HG03460 (cell line): ENCODE results near the gene SOX30.

ENCODE experiments used
- ATAC-seq: cut with Tn5 transposase; IDR thresholded peaks from one replicate; pipeline ENCODE4 v1.9.1; 2021; ENCODE audit not compliant: unreplicated experiment

Gene SOX30

DNA sequence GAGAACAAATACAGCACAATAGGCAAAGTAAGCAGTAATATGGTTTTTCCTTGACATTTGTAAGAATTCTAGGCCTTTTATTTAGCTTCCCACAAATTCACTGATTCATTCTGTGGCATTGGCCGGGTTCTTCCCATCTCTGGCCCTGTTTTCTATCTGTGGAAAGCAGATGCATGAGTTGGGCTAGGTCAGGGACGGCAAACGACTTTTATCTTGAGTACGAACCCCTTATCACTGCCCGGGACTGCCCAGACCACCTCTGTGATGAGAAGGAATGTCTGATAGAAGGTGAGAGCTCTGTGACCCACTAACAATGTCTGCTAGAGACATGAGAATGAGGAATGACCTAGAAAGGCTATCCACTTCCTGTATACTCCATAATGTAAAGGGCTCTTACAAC is 41.2 kb downstream of the SOX30 start:
- ATAC-seq: no peak

GRCh38 chr5:157608972-157609565 is 43.2 kb downstream of the SOX30 start:
- no peak for ATAC-seq

DNA sequence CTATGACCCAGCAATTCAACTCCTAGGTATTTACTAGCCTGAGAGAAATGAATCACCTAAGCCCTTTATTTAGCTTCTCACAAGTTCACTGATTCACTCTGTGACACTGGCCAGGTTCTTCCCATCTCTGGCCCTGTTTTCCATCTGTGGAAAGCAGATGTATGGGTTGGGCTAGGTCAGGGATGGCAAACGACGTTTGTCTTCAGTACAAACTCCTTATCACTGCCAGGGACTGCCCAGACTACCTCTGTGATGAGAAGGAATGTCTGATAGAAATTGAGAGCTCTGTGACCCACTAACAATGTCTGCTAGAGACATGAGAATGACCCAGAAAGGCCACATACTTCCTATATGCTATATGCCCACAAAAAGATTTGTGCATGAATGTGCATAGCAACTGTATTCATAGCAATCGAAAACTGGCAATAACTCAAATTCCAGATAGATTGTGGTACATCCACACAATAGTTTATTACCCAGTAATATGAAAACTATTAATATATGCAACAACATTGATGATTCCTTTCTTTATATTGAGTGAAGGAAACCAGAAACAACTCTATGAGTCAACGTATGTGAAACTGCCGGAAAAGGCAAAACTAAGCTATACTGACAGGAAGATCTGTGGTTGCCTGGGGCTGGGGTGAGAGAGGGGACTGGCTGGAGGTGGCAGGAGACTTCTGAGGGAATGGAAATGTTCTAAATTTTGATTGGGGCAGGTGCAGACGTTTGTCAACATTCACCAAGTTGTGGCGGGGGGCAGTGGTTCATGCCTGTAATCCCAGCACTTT is 44.7 kb downstream of the SOX30 start:
- ATAC-seq: peak; percentile 54

GRCh38 chr5:157606046-157606445 is 46.2 kb downstream of the SOX30 start:
- ATAC-seq: no peak

DNA sequence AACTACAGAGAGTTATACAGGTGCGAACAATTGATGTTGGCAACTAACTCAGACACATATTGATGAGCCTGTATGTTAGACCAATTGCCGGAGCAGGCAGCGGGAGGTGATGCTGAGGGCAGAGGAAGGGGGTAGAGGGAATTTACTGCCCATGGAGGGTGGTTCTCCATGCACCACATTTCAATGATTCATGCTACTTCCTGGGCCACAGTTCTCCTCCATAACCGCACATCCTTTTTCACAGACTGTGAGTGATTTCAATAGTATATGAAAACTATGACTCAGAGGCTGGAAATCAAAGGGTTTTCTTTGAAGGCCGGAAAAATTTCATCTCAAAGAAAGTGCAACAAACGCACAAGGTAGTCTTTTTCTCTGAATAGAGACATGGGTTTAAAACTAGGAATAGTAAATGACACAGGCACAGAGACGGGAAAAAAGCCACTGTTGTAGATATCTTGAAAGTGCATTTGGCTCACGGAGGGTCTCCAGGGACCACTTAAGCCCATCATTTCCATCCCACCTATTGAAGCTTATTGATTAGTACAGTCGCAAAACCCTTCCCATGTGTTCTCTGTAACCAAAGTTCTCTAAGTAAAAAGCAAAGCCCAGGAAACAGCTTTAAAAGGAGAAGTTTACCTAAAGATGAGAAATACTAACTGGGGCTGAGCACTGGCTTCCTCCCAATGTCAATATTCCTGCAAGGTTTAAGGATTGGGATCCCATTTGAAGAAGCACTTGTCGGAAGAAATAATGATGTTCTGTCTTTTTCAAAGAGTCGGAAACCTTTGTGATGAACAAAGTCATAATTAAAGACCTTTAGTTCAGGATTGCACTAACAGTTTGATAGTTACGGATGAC is 48.7 kb downstream of the SOX30 start:
- ATAC-seq: peak; percentile 35

DNA sequence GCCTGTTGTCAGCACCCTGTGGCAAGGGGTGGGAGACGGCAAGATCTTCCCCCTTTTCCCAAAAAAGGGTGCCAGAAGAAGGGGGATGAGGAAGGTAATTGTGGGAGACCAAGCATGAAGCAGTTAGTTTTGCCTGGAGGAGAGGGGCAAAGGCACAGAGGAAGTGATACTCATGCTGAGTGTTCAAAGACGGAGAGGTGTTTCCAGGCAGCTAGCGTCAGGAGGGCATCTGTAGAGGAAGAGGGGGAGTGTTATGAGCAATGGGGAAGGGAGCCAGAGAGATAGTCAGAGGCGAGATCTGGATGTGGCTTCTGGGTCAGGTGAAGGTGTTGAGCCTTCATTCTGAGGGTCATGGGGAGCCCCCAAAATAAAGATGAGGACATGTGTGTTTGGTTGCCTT is 49.7 kb downstream of the SOX30 start:
- peak; percentile 49 for ATAC-seq

- ATAC-seq: no peak
These were observed 52.0 kb downstream of the SOX30 start for GRCh38 chr5:157600252-157600651.

DNA sequence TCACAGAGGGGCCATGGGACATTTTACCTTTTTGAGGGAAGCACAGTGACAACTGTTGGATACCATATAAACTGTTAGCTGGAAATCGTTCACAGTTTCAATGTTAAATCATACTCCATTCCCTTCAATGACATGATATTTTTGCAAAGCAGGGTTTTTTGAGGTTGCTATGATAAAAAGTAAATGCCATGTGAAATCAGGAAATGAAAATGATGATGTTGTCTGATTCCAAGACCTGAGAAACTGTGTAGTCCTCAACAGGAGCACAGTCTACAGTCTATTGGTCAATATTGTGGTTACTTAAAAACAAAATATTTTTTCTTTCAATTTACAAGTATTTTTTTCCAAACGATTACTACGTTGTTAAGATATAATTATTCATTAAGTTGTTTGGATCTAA is 52.7 kb downstream of the SOX30 start:
- ATAC-seq: no peak

GRCh38 chr5:157598350-157598936 is 53.8 kb downstream of the SOX30 start:
- ATAC-seq: peak; percentile 30

DNA sequence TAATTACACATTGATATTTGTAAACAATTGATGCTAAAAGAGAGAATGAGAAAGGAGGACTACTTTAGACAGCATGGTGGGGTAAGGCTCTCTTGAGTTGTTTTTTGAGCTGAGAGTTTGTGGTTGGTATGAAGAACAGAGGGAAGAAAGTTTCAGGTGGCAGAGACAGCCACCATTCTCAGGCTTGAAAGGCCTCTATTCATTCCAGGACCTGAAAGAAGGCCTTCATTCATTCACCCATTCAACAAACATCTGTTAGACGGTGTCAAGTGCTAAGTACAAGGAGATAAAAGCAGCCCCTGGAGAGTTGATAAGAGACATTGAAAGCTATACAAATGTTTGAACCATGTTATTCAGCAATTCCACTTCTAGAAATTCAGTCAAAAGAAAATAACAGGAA is 55.0 kb downstream of the SOX30 start:
- no peak for ATAC-seq

- peak; percentile 72 for ATAC-seq
These were observed 55.8 kb downstream of the SOX30 start for GRCh38 chr5:157596487-157596886.

GRCh38 chr5:157594675-157595459 is 57.4 kb downstream of the SOX30 start:
- ATAC-seq: no peak

GRCh38 chr5:157594257-157594656 is 58.0 kb downstream of the SOX30 start:
- ATAC-seq: no peak

DNA sequence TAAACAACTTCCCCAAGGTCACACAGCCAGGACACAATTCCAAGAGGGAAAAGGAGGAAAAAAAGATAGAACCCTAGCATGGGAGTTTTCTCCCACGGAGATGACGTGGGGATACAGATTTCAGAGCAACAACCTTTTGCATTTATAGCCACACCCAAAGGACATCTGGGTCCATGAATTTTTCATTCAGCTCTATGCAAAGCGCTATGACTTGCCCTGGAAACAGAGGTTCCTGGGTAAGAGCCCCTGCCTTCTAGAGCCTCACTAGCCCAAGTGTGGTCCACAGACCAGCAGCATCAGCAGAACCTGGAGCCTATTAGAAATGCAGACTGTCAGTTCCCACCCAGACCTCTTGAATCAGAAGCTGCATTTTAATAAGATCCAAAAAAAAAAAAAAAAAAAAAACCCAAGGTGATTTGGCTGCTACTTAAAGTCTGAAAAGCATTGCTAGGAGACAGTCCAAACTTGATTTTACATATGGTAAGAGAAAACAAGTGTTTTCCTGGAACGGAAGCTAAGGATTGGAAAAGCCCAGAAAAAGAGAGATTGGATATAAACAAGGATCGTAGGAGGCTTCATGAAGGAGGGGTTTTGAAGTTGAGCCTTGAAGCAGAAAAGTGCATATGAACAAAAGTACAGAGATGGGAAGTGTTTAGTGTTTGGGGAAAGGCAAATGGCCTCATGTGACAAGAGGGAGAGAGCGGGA is 59.0 kb downstream of the SOX30 start:
- no peak for ATAC-seq

DNA sequence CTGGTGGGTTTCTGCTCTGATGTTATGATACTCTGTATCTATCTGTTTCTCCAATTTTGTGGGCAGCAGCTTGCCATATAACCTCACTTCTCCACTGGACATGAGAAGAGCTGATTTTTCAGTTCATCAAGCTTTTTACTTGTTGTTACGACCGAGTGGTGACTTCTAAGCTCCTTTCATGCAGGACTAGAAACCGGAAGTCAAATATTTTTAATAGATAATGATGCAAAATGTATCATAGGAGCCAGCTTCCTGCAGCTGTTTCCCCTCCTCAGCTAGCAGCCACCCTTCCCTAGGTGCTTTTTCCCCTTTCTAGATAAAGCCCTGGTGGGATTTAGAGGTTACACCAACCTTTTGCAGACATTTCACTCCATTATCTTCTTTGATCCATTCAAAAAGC is 59.6 kb downstream of the SOX30 start:
- no peak for ATAC-seq

DNA sequence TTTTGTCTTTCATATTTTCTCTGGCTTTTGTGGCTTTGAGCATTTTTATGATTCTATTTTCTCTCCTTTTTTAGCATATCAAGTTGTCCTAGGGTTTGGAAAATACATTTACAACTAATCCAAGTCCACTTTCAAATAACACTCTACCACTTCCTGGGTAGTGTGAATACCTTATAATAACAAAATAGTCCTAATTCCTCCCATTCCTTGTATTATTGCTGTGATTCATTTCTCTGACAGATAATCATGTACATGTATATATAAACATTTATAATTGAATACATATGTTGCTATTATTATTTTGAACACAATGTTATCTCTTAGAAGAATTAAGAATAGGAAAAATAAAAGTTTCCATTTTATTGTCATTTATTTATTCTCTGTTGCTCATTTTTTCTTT is 61.8 kb downstream of the SOX30 start:
- ATAC-seq: no peak

- no peak for ATAC-seq
These were observed 67.6 kb downstream of the SOX30 start for GRCh38 chr5:157584628-157585027.

DNA sequence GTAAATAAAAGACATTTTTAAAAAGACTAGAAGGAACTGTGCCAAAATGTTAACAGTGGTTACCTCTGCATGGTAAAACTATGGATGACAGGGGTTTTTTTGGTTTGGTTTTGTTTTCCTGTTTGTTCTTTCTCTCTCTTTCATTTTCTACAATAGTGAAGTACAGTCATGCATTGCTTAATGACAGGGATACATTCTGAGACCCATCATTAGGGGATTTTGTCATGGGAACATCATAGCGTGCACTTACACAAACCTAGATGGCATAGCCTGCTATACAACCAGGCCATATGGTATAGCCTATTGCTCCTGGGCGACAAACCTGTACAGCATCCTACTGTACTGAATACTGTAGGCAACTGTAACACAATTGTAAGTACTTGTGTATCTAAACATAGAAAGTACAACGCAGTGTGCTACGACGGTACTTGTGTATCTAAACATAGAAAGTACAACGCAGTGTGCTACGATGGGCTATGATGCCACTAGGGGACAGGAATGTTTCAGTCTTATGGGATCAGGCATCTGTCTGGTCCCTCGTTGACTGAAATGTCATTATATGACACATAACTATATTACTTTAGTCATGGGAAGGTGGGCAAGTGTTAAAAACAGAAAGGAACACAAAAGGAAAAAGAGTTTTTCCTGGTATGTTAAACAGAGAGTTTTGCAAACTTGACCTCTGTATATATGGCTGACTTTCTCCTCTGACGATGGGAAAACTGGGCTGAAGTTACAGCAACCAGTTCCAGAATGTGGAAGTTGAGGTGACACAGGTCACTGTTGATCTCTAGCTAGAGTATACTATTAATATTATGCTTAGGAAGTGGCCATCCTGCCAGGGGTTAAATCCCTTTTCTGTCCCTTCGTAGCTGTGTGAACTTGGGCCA is 69.3 kb downstream of the SOX30 start:
- ATAC-seq: no peak

- no peak for ATAC-seq
These were observed 70.3 kb downstream of the SOX30 start for GRCh38 chr5:157581901-157582300.
